Endothelial cell of hepatic sinusoid (primary cell): ENCODE measurements around the gene SEPTIN12.

Experiments used
- in situ Hi-C: cut with HindIII; loops from 2 replicates; pipeline ENCODE4 v1.10.0; 2017; ENCODE audit warnings: low sequenced_read_pairs

The SEPTIN12 gene

GRCh38 chr16:4734063-4734729 is 53.9 kb downstream of the SEPTIN12 start, which contains the start of the genes ANKS3 and DNAAF8:
TSS of gene ANKS3 (minus strand) at chr16:4734271. CDS start at chr16:4730149, 4,122 bp downstream.
TSS of gene DNAAF8 (plus strand) at chr16:4734537. CDS start at chr16:4736515, 1,978 bp downstream.
- in situ Hi-C loops = no loop called here

DNA sequence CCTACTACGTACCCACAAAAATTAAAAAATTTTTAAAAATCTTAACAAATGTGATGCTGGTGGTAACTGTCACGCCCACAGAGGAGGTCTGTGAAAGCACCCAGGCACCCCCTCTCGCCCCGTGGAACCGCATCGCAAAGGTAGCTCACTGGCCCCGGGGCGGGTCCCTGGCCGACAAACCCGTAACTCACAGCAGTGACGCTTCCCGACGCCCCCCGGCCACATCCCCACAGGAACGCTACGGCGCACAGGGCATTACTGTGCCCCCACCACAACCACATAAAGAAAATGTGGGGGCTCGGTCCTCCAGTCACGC is 54.4 kb downstream of the SEPTIN12 start:
- in situ Hi-C loops = no loop called here

DNA sequence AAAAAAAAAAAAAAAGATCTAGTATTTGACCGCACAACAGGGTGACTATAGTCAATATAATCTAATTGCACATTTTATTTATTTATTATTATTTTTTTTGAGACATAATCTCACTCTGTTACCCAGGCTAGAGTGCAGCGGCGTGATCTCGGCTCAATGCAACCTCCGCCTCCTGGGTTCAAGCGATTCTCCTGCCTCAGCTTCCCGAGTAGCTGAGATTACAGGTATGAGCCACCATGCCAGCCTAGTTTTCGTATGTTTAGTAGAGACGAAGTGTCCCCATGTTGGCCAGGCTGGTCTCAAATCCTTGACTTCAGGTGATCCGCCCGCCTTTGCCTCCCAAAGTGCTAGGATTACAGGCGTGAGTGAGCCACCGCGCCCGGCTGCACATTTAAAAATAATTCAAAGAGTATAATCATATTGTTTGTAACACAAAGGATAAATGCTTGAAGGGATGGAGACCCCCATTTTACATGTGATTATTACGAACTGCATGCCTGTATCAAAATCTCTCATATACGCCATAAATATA is 54.9 kb downstream of the SEPTIN12 start:
- in situ Hi-C loops = no loop called here

DNA sequence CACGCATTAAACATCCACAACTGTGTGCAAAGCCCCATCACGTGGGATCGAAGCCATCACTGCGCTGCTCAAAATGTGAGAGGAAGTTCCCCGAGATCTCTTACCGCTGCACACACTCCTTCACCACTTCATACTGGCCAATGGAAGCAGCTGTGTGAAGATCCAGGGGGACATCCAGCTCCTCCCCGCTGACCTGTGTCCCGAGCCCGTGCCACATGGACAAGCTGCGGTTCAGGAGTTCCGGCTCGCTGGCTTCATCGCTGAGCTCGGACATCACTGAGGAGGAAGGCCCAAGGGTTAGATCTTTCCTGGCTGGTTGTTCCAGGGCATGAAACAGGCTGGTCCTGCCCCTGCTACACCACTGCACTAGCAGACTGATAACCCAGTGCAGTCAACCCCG is 58.3 kb downstream of the SEPTIN12 start:
- in situ Hi-C loops = no loop called here

- in situ Hi-C loops = no loop called here
Observed at GRCh38 chr16:4728676-4729075, 59.5 kb downstream of the SEPTIN12 start.
